K562 (cell line): Measurements from ENCODE around the gene PTTG2. TPM values are rescaled to one million over a fixed set of nuclear protein-coding genes. Genes with fewer than 3 reads are reported as not detected.

ENCODE experiments used
- ATAC-seq: fragments of 200-7000 bp; cut with Tn5 transposase; 3 replicates; pipeline ENCODE4 v1.9.1; 2020; ENCODE audit warnings: moderate library complexity
- BruUV-seq: library from RNA; stranded (reverse); fragments of 400-500 nt; replicated peaks from 2 replicates; lab custom pipeline; 2021; lab: Mats Ljungman, UMichigan
- CTCF ChIA-PET: fragments of 300-600 bp; formaldehyde crosslinking; extraction: SDS; loops from one replicate; lab custom pipeline; 2021; ENCODE audit warnings: low intra/inter-chr PET ratio; lab: Yijun Ruan, JAX
- POLR2A ChIA-PET: fragments of 300-600, 350-650 bp; sonication (Branson Sonifier 250); formaldehyde crosslinking; extraction: SDS; loops from one replicate; lab custom pipeline; 2021; ENCODE audit warnings: antibody characterized with exemption, inconsistent platforms; lab: Yijun Ruan, JAX
- DNase-seq, 4 experiments: peaks; one replicate each; pipeline versions ENCODE4 v3.0.0 to v3.0.0-alpha.2; 2011 to 2018; ENCODE audit warnings: low spot score in 3 of 4, mixed read lengths in 3 of 4; ENCODE audit errors: extremely low read depth in 1 of 4
- FAIRE-seq: peaks from 2 replicates; lab custom pipeline; 2011; peaks lifted over from hg19 to GRCh38; lab: Jason Lieb, UNC
- H2AFZ ChIP-seq: 2 replicates; pipeline ENCODE4 v1.6.0; 2011; ENCODE audit warnings: low read depth, low read length, control low read depth, inconsistent platforms
- H3K27ac ChIP-seq: fragments of 200-600 bp; 3 replicates; pipeline ENCODE4 v1.8.0; 2011; ENCODE audit warnings: low read depth, mild to moderate bottlenecking, control low read depth, inconsistent platforms, low read length, moderate library complexity, mixed read lengths; ENCODE audit errors: extremely low read depth
- H3K27me3 ChIP-seq, 2 experiments: fragments of 300-600 bp in 1 of 2; 2 replicates in 1 of 2; 3 replicates in 1 of 2; pipeline versions ENCODE4 v1.6.0 to v1.8.0; 2011; ENCODE audit warnings: inconsistent platforms in 2 of 2, low read length in 2 of 2, mild to moderate bottlenecking in 1 of 2, mixed read lengths in 1 of 2, moderate library complexity in 1 of 2; ENCODE audit not compliant: control insufficient read depth in 2 of 2, insufficient read depth in 2 of 2
- H3K36me3 ChIP-seq: fragments of 300-600 bp; 3 replicates; pipeline ENCODE4 v1.8.0; 2011; ENCODE audit warnings: mild to moderate bottlenecking, low read length, inconsistent platforms; ENCODE audit not compliant: control insufficient read depth, insufficient read depth
- H3K4me1 ChIP-seq, 2 experiments: fragments of 200-600 bp in 1 of 2; replicated peaks in 1 of 2; 2 replicates in 1 of 2; 3 replicates in 1 of 2; pipeline versions ENCODE4 v1.5.1 to v1.8.0; 2011; ENCODE audit warnings: inconsistent platforms in 2 of 2, low read length in 2 of 2, mild to moderate bottlenecking in 1 of 2, mixed read lengths in 1 of 2, moderate library complexity in 1 of 2; ENCODE audit not compliant: control insufficient read depth in 2 of 2, insufficient read depth in 2 of 2
- H3K4me2 ChIP-seq: 2 replicates; pipeline ENCODE4 v1.6.1; 2011; ENCODE audit warnings: low read length, control low read depth, inconsistent platforms, mixed read lengths; ENCODE audit not compliant: insufficient read depth
- H3K4me3 ChIP-seq: fragments of 200-600 bp; sonication (generic), shearing (Covaris generic); 2 replicates; pipeline ENCODE4 v1.5.1; 2016; ENCODE audit warnings: control low read depth, inconsistent platforms
- H3K79me2 ChIP-seq: fragments of 200-600 bp; 3 replicates; pipeline ENCODE4 v1.8.0; 2011; ENCODE audit warnings: low read length, inconsistent platforms; ENCODE audit not compliant: control insufficient read depth, insufficient read depth
- H3K9ac ChIP-seq, 2 experiments: 2 replicates each; pipeline versions ENCODE4 v1.6.0 to v1.6.1; 2011; ENCODE audit warnings: low read depth in 2 of 2, low read length in 2 of 2, control low read depth in 1 of 2, inconsistent platforms in 1 of 2, mild to moderate bottlenecking in 1 of 2, mixed read lengths in 1 of 2; ENCODE audit not compliant: insufficient read depth in 1 of 2
- H3K9me1 ChIP-seq: one replicate; pipeline ENCODE4 v1.6.0; 2011; ENCODE audit warnings: inconsistent platforms, mild to moderate bottlenecking, low read length, moderate library complexity; ENCODE audit not compliant: control insufficient read depth, insufficient read depth
- H3K9me3 ChIP-seq: replicated peaks from 2 replicates; pipeline ENCODE4 v1.5.1; 2011; ENCODE audit warnings: low read depth, low read length, inconsistent platforms; ENCODE audit not compliant: control insufficient read depth, insufficient read depth
- H4K20me1 ChIP-seq: replicated peaks from 2 replicates; pipeline ENCODE4 v1.6.1; 2011; ENCODE audit warnings: low read length, inconsistent platforms, mixed read lengths; ENCODE audit not compliant: control insufficient read depth, insufficient read depth
- BRD4 ChIP-seq: fragments of 200-600 bp; sonication (generic); IDR thresholded peaks from 2 replicates; pipeline ENCODE4 v1.6.1; 2017; ENCODE audit warnings: inconsistent platforms
- KLF6 ChIP-seq: fragments of 250-450 bp; sonication (Bioruptor Pico); IDR thresholded peaks from 2 replicates; pipeline ENCODE4 v1.4.0; 2020; ENCODE audit warnings: mild to moderate bottlenecking, moderate library complexity, borderline replicate concordance
- NFIC ChIP-seq: fragments of 450-650 bp; IDR thresholded peaks from 2 replicates; pipeline ENCODE4 v1.6.1; 2017; ENCODE audit warnings: mild to moderate bottlenecking, inconsistent platforms
- NR4A1 ChIP-seq, 2 experiments: fragments of 250-450 bp in 1 of 2; fragments of 450-650 bp in 1 of 2; sonication (Bioruptor Pico) in 1 of 2; IDR thresholded peaks; 2 replicates each; pipeline versions ENCODE4 v1.4.0 to v1.6.1; 2016 to 2020; ENCODE audit warnings: mild to moderate bottlenecking in 2 of 2, missing compliant biosample characterization in 1 of 2, missing genetic modification characterization in 1 of 2, moderate library complexity in 1 of 2
- SP2 ChIP-seq: IDR thresholded peaks from 2 replicates; pipeline ENCODE4 v1.6.1; 2011; ENCODE audit warnings: mild to moderate bottlenecking, low read depth, low read length, moderate library complexity; ENCODE audit not compliant: poor library complexity, severe bottlenecking; ENCODE audit errors: extremely low read depth
- TAF1 ChIP-seq: IDR thresholded peaks from 2 replicates; pipeline ENCODE4 v1.6.1; 2011; ENCODE audit warnings: mild to moderate bottlenecking, low read length, moderate library complexity; ENCODE audit not compliant: insufficient read depth, control insufficient read depth, severe bottlenecking; ENCODE audit errors: extremely low read depth
- ZNF408 ChIP-seq: fragments of 250-450 bp; sonication (Bioruptor Pico); IDR thresholded peaks from 2 replicates; pipeline ENCODE4 v1.4.0; 2020; ENCODE audit warnings: low read depth, mild to moderate bottlenecking, moderate library complexity
- ZNF436 ChIP-seq: fragments of 250-450, 450-650 bp; sonication (Bioruptor Pico); formaldehyde crosslinking; IDR thresholded peaks from 2 replicates; pipeline ENCODE4 v1.7.0; 2020; ENCODE audit warnings: mild to moderate bottlenecking
- ZNF699 ChIP-seq: fragments of 250-450 bp; sonication (Bioruptor Pico); IDR thresholded peaks from 2 replicates; pipeline ENCODE4 v1.8.0; 2021; ENCODE audit warnings: mild to moderate bottlenecking, moderate library complexity; ENCODE audit not compliant: insufficient replicate concordance
- WGBS: fragments of 100-300 bp; shearing (Covaris generic); methylation state at CpG from one replicate; pipeline ENCODE4 v1.1.6; 2016; ENCODE audit warnings: low coverage, mixed read lengths; ENCODE audit not compliant: insufficient coverage; ENCODE audit errors: missing lambda C conversion rate; 5-methylcytosine and 5-hydroxymethylcytosine counted together
- in situ Hi-C: fragments of 300-500 bp; cut with MboI; formaldehyde crosslinking; loops from 4 replicates; pipeline ENCODE4 v1.15.0; 2018; ENCODE audit warnings: inconsistent platforms, mixed read lengths
- intact Hi-C: fragments of 100-400 bp; cut with micrococcal nuclease; formaldehyde crosslinking; loops from 2 replicates; pipeline ENCODE4 v1.14.2; 2022
- polyA plus RNA-seq, 8 experiments: library from polyadenylated mRNA; depleted of rRNA in 4 of 8; stranded (reverse) in 5 of 8; unstranded in 3 of 8; fragments of >200 nt; fragmentation: Nextera tagmentation in 2 of 8; fragmentation: Illumina TruSeq in 1 of 8; extraction: Ambion mirVana in 2 of 8; extraction: Trizol in 1 of 8; gene quantifications; 2 replicates each; pipeline versions ENCODE4 v1.2.1 to v1.2.3, GENCODE V29; 2011 to 2014; ENCODE audit warnings: inconsistent platforms in 1 of 8, missing spikeins in 1 of 8
- total RNA-seq, 7 experiments: library from RNA; depleted of rRNA in 6 of 7; stranded (reverse); fragments of >200 nt in 6 of 7; fragmentation: Illumina TruSeq in 2 of 7; extraction: Trizol in 2 of 7; gene quantifications; 2 replicates each; pipeline versions ENCODE4 v1.2.1 to v1.2.3, GENCODE V29; 2011 to 2021; ENCODE audit warnings: low replicate concordance in 1 of 7
- TF ChIP-seq, protein P1 (sequence below): fragments of 250-450 bp; sonication (Bioruptor Pico); IDR thresholded peaks from 2 replicates; pipeline ENCODE4 v1.4.0; 2020; ENCODE audit warnings: mild to moderate bottlenecking, moderate library complexity

PTTG2 gene
- total and polyA plus RNA-seq, 9 of the 15 experiments (the other 6 are each of a cell fraction or from before 2014, with no cell fraction given) = not detected

DNA sequence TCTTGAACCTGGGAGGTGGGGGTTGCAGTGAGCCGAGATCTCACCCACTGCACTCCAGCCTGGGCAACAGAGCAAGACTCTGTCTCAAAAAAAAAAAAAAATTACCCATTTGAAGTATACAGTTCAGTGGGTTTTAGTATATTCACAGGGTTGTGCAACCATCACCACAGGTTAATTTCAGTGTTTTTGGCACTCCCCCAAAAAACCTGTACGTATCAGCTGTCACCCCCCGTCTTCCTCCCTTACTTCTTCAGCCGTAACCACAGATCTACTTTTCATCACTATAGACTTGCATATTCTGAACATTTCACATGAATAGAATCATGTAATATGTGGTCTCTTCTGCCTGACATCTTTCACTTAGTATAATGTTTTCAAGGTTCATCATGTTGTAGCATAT lies 11.7 kb upstream of the PTTG2 start (continued):
- TF ChIP-seq, protein P1, sequence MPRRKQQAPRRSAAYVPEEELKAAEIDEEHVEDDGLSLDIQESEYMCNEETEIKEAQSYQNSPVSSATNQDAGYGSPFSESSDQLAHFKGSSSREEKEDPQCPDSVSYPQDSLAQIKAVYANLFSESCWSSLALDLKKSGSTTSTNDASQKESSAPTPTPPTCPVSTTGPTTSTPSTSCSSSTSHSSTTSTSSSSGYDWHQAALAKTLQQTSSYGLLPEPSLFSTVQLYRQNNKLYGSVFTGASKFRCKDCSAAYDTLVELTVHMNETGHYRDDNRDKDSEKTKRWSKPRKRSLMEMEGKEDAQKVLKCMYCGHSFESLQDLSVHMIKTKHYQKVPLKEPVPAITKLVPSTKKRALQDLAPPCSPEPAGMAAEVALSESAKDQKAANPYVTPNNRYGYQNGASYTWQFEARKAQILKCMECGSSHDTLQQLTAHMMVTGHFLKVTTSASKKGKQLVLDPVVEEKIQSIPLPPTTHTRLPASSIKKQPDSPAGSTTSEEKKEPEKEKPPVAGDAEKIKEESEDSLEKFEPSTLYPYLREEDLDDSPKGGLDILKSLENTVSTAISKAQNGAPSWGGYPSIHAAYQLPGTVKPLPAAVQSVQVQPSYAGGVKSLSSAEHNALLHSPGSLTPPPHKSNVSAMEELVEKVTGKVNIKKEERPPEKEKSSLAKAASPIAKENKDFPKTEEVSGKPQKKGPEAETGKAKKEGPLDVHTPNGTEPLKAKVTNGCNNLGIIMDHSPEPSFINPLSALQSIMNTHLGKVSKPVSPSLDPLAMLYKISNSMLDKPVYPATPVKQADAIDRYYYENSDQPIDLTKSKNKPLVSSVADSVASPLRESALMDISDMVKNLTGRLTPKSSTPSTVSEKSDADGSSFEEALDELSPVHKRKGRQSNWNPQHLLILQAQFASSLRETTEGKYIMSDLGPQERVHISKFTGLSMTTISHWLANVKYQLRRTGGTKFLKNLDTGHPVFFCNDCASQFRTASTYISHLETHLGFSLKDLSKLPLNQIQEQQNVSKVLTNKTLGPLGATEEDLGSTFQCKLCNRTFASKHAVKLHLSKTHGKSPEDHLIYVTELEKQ = no peak
- no peak for TF ChIP-seq TAF1

DNA sequence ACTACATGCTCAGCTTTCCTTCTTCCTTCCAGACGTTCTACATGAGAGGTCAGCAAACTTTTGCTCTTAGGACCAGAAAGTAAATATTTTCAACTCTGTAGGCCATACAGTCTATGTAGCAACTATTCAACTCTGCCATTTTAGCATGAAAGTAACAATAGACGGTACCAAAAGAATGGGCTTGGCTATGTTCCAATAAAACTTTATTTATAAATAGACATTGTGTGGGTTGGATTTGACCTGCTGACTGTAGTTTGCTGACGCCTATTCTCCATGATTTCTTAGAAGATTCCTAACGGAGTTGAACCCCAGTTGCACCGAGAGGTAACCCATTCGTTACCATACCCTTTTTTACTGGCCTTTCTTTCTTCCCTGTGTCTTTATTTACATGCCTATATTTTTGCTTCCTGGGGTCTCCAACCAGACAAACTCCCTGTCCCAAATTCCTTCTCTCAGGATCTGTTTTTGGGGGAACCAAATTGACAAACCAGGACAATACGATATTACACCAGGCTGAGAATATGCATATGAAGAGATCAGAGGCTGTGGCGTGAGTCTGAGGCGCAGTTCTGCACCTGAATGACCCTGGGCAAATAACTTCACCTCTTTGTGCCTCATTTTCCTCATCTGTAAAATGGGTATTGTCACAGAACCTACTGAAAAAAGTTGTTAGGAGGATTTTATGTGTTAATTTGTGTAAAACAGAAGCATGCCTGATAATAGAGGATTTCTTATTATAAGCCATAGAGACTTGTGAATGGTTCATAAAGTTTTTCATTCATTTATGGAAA lies 10.4 kb upstream of the PTTG2 start:
- Histone ChIP-seq H3K9ac (no peak overlapping the region), H3K79me2 (no peaks in the 10 kb centered on the region), H3K27me3 (peaks cover 18 to 19% of the 10 kb centered on the region in 2 experiments), H3K4me3 (no peak overlapping the region), H2AFZ (no peak overlapping the region), H4K20me1 (no peaks in the 10 kb centered on the region), H3K9me3 (no peaks in the 10 kb centered on the region), H3K27ac (no peak overlapping the region), H3K36me3 (no peaks in the 10 kb centered on the region), H3K4me1 (no peaks in the 10 kb centered on the region), H3K4me2 (no peak overlapping the region), H3K9me1 (no peaks in the 10 kb centered on the region)
- FAIRE-seq = no peak
- DNase-seq = no peak
- in situ Hi-C loops = no loop called here
- no peak for ATAC-seq
- ChIA-PET CTCF (no interaction called here), POLR2A (no interaction called here)
- no TSS peak for BruUV-seq
- intact Hi-C loops = no loop called here
- WGBS = 0% methylated on average over 9 of the region's 9 CpGs
- no peak for TF ChIP-seq ZNF699
- TF ChIP-seq KLF6 (CRISPR knock-in tag) = no peak
- peak; percentile 33; the same call in 1 of the 2 replicates for TF ChIP-seq NFIC
- TF ChIP-seq SP2 = no peak
- TF ChIP-seq BRD4 = no peak
- TF ChIP-seq NR4A1 (CRISPR knock-in tag; IDR thresholded peaks at IDR 0.05) = no peak
- no peak for TF ChIP-seq NR4A1 (tag; IDR thresholded peaks at IDR 0.05)
- no peak for TF ChIP-seq ZNF436 (CRISPR knock-in tag)
- TF ChIP-seq ZNF408 (CRISPR knock-in tag) = no peak
